RWPE1 (cell line): ENCODE measurements around the gene IL20RB.
"Not testable (repeated sequence)": the region's sequence is repeated elsewhere in the genome, so short reads cannot be mapped to it uniquely, and the experiment has no call there.

Experiments
- CTCF ChIA-PET: fragments of 350-600 bp; sonication (Branson Sonifier 250); formaldehyde crosslinking; extraction: SDS; loops from one replicate; lab custom pipeline; 2021; lab: Yijun Ruan, JAX
- POLR2A ChIA-PET: fragments of 400-600 bp; formaldehyde crosslinking; extraction: SDS; loops from one replicate; lab custom pipeline; 2020; ENCODE audit warnings: antibody characterized with exemption; ENCODE audit not compliant: low non-redundant PET; lab: Yijun Ruan, JAX
- DNase-seq: peaks from one replicate; pipeline ENCODE4 v3.0.0; 2012; ENCODE audit warnings: low spot score
- H3K27ac ChIP-seq: fragments of 450-650 bp; 2 replicates; pipeline ENCODE4 v1.5.1; 2017
- CTCF ChIP-seq: fragments of 450-650 bp; conservative IDR thresholded peaks from 2 replicates; pipeline ENCODE4 v1.5.1; 2017; ENCODE audit warnings: low read depth, mild to moderate bottlenecking

The IL20RB gene

GRCh38 chr3:136994772-136995516, 37.2 kb downstream of the IL20RB start:
- TF ChIP-seq CTCF: no peak
- ChIA-PET CTCF (no interaction called here), POLR2A (no interaction called here)
- peak; percentile 91 for DNase-seq
- H3K27ac ChIP-seq: peak overlapping the region; percentile 99

GRCh38 chr3:136995652-136996051, 37.9 kb downstream of the IL20RB start:
- ChIA-PET POLR2A (no interaction called here), CTCF (no interaction called here)
- TF ChIP-seq CTCF: no peak
- peak overlapping the region; percentile 99 for H3K27ac ChIP-seq
- no peak for DNase-seq

- POLR2A ChIA-PET: interaction anchor here (0.5 to 1.0 kb wide), 2 partner anchors 139 to 247 kb away, joined by 3 read pairs; no protein-coding TSS in a partner anchor
- H3K27ac ChIP-seq: no peak overlapping the region
- TF ChIP-seq CTCF: no peak
- DNase-seq: no peak
- CTCF ChIA-PET: interaction anchor here (1.7 kb wide), 1 partner anchor 14 kb away, joined by 5 read pairs; no protein-coding TSS in a partner anchor
These were observed 42.3 kb downstream of the IL20RB start for GRCh38 chr3:137000039-137000438.

GRCh38 chr3:137007376-137007775, 49.6 kb downstream of the IL20RB start:
- DNase-seq, POLR2A ChIA-PET, CTCF ChIA-PET: not testable (repeated sequence)
- peak overlapping the region; percentile 47 for H3K27ac ChIP-seq

GRCh38 chr3:137008131-137008530, 50.3 kb downstream of the IL20RB start:
- POLR2A ChIA-PET: no interaction called here

GRCh38 chr3:137008976-137009375, 51.2 kb downstream of the IL20RB start:
- no peak for DNase-seq
- no peak for TF ChIP-seq CTCF
- H3K27ac ChIP-seq: peak overlapping the region; percentile 85
- CTCF ChIA-PET: no interaction called here
- POLR2A ChIA-PET: no interaction called here

More at GRCh38 chr3:137008131-137008530, 50.3 kb downstream of the IL20RB start:
- no peak overlapping the region for H3K27ac ChIP-seq
- no peak for DNase-seq
- no peak for TF ChIP-seq CTCF
- CTCF ChIA-PET: no interaction called here

GRCh38 chr3:137010137-137010536, 52.4 kb downstream of the IL20RB start:
- POLR2A ChIA-PET: no interaction called here
- H3K27ac ChIP-seq: peak overlapping the region; percentile 85
- no peak for TF ChIP-seq CTCF
- no peak for DNase-seq
- CTCF ChIA-PET: no interaction called here
